Measurements from ENCODE around the gene ITPRIPL2.

DNA sequence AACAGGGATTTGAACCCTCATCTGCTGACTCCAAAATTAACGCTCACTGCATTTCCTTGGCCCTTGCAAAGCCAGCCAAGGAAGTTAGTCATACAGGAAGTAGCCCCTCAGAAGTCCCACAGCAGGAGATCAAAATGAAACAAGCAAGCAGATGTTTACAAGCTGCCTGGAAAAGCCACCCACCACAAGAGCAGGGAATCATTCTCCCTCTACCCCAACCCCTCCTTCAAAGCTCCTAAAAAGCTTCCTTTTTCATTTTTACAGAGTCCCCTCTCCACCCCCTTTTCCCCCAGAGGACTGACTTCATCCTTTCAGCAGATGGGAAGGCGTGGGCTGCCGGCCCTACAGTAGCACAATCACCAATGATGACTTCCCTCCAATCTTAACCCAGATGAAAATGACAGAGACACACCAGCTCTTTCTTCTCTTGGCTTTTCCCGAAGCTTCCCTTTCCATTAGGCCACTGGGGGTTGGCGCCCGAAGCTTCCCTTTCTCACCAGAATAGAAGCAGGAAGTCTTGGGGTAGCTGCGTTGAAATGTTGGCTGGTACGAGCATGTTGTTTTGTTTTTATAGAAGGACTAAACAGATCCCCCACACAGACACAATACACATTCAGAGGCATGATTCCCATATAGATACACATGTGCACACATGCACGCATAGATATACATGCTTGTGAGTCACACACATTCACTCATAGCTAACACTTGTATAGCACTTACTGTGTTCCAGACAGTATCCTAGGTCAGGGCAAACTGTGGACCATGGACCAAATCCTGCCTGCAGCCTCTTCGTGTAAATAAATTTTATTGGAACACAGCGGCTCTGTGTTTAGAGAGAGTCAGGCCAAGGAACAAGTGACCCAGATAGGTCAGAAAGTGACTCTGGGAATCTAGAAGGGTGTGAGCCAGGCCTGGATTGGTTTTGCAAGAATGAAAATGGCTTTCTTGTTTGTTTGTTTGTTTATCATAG lies 17.4 kb downstream of the ITPRIPL2 start:
- TF ChIP-seq, protein P1, sequence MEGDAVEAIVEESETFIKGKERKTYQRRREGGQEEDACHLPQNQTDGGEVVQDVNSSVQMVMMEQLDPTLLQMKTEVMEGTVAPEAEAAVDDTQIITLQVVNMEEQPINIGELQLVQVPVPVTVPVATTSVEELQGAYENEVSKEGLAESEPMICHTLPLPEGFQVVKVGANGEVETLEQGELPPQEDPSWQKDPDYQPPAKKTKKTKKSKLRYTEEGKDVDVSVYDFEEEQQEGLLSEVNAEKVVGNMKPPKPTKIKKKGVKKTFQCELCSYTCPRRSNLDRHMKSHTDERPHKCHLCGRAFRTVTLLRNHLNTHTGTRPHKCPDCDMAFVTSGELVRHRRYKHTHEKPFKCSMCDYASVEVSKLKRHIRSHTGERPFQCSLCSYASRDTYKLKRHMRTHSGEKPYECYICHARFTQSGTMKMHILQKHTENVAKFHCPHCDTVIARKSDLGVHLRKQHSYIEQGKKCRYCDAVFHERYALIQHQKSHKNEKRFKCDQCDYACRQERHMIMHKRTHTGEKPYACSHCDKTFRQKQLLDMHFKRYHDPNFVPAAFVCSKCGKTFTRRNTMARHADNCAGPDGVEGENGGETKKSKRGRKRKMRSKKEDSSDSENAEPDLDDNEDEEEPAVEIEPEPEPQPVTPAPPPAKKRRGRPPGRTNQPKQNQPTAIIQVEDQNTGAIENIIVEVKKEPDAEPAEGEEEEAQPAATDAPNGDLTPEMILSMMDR (optimal IDR thresholded peaks at IDR 0.05 in 1 of 3, IDR thresholded peaks at IDR 0.05 in 1 of 3, conservative IDR thresholded peaks at IDR 0.05 in 1 of 3; ENCODE audit: extremely low read depth in 1 of 3, insufficient read depth in 2 of 3, low read length in 3 of 3), result no peak
- TF ChIP-seq EZH2 (IDR thresholded peaks at IDR 0.05; ENCODE audit: low read length), result no peak
